Endothelial cell of umbilical vein (primary cell): Measurements from ENCODE around the gene OR10A3.

Experiments used
- EZH2 ChIP-seq: IDR thresholded peaks from 2 replicates; pipeline ENCODE4 v1.6.1; 2012; ENCODE audit warnings: borderline replicate concordance, low read depth, mild to moderate bottlenecking, moderate library complexity, low read length, inconsistent platforms; ENCODE audit not compliant: severe bottlenecking
- FOS ChIP-seq: IDR thresholded peaks from 2 replicates; pipeline ENCODE4 v1.6.1; 2011; ENCODE audit warnings: mild to moderate bottlenecking, low read length, moderate library complexity, borderline replicate concordance; ENCODE audit not compliant: insufficient read depth
- JUN ChIP-seq: IDR thresholded peaks from 2 replicates; pipeline ENCODE4 v1.6.1; 2011; ENCODE audit warnings: borderline replicate concordance, low read depth; ENCODE audit not compliant: insufficient read length, insufficient read depth
- POLR2A ChIP-seq: IDR thresholded peaks from 2 replicates; pipeline ENCODE4 v1.6.1; 2012; ENCODE audit warnings: low read depth, mild to moderate bottlenecking, control low read depth, low read length
- TF ChIP-seq, protein P1 (sequence below), 2 donors: IDR thresholded peaks; 1 replicate in 1 of 2; 2 replicates in 1 of 2; pipeline ENCODE4 v1.5.1; 2011; ENCODE audit warnings: low read length in 2 of 2, mild to moderate bottlenecking in 2 of 2, moderate library complexity in 2 of 2, control low read depth in 1 of 2, inconsistent platforms in 1 of 2, low read depth in 1 of 2; ENCODE audit not compliant: insufficient read depth in 1 of 2; ENCODE audit errors: extremely low read depth in 1 of 2

DNA sequence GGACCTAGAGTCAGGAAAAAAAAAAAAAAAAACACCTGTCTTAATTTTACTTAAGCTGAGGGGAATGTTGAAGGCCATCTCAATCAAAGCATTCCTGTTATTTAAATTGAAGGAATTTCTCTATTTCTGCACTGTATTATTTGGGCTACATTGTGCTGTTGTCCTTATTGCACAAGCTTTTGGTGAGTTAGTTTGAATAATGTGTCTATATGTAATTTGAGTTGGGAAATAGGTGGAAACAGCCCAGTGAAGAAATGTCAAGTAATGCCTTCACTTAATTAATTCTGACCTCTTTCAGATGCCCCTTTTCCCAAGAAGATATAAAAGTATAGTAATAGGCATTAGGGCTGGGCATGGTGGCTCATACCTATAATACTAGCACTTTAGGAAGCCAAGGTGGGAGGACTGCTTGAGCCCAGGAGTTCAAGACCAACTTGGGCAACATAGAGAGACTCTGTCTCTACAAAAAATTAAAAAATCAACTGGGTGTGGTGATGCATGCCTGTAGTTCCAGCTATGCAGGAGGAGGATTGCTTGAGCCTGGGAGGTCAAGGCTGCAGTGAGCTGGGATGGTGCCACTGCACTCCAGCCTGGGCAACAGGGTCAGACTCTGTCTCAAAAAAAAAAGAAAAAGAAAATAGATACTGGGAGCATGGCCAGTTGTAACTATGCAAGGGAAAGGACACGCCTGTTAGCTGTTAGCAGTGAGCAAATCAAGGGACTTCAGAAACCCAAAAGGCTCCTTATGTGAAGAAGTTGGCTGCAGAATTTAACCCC is 45.3 kb downstream of the OR10A3 start:
- no peak for TF ChIP-seq EZH2
- TF ChIP-seq POLR2A = no peak
- TF ChIP-seq, protein P1, sequence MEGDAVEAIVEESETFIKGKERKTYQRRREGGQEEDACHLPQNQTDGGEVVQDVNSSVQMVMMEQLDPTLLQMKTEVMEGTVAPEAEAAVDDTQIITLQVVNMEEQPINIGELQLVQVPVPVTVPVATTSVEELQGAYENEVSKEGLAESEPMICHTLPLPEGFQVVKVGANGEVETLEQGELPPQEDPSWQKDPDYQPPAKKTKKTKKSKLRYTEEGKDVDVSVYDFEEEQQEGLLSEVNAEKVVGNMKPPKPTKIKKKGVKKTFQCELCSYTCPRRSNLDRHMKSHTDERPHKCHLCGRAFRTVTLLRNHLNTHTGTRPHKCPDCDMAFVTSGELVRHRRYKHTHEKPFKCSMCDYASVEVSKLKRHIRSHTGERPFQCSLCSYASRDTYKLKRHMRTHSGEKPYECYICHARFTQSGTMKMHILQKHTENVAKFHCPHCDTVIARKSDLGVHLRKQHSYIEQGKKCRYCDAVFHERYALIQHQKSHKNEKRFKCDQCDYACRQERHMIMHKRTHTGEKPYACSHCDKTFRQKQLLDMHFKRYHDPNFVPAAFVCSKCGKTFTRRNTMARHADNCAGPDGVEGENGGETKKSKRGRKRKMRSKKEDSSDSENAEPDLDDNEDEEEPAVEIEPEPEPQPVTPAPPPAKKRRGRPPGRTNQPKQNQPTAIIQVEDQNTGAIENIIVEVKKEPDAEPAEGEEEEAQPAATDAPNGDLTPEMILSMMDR (IDR thresholded peaks at IDR 0.05; ENCODE audit: extremely low read depth in 1 of 2, insufficient read depth in 1 of 2, low read depth in 1 of 2, low read length in 2 of 2) = no peak
- no peak for TF ChIP-seq FOS
- no peak for TF ChIP-seq JUN
